Measurements from ENCODE around the gene BRME1. TPM values are rescaled to one million over a fixed set of nuclear protein-coding genes. Genes with fewer than 3 reads are reported as not detected.
A peak's percentile ranks its signal among the peaks of the same experiment; 100 is the strongest.

Gene BRME1
- total and polyA plus RNA-seq, 2 experiments from 2014 or later: 2.2 to 3.2 TPM

GRCh38 chr19:13866463-13867046 lies 39.4 kb downstream of the BRME1 start:
- WGBS (ENCODE audit: low lambda C conversion rate, missing lambda C conversion rate): 84% methylated on average over 15 of the region's 15 CpGs

GRCh38 chr19:13865571-13866462 lies 40.1 kb downstream of the BRME1 start:
- no peaks in the 10 kb centered on the region for H4K20me1 ChIP-seq (ENCODE audit: insufficient read depth, poor library complexity, severe bottlenecking)
- H3K36me3 ChIP-seq (replicated peaks; ENCODE audit: insufficient read depth, low read depth): no peaks in the 10 kb centered on the region
- peaks cover 20% of the 10 kb centered on the region for H3K4me1 ChIP-seq (ENCODE audit: insufficient read depth)
- no peak for TF ChIP-seq EZH2phosphoT487 (IDR thresholded peaks at IDR 0.05; ENCODE audit: low read depth, severe bottlenecking, unreplicated experiment)
- no peak for TF ChIP-seq CTCF (IDR thresholded peaks at IDR 0.05; ENCODE audit: poor library complexity)
- no peak for TF ChIP-seq EZH2 (IDR thresholded peaks at IDR 0.05; ENCODE audit: borderline replicate concordance)
- H3K4me2 ChIP-seq: peak overlapping the region; percentile 96
- WGBS (ENCODE audit: low lambda C conversion rate, missing lambda C conversion rate): 7% methylated on average over 28 of the region's 82 CpGs
- peak overlapping the region; percentile 92 for H3K4me3 ChIP-seq
- H3K9me2 ChIP-seq (replicated peaks; ENCODE audit: insufficient read depth): no peaks in the 10 kb centered on the region
- DNase-seq (ENCODE audit: low spot score): no peak
- H3K27ac ChIP-seq: peak overlapping the region; percentile 34
- peak overlapping the region; percentile 73 for H2AFZ ChIP-seq
- H3K9me3 ChIP-seq (ENCODE audit: low read depth): no peaks in the 10 kb centered on the region
- H3K79me2 ChIP-seq: peaks cover 5% of the 10 kb centered on the region
- H3K27me3 ChIP-seq: no peaks in the 10 kb centered on the region

More at GRCh38 chr19:13866463-13867046, 39.4 kb downstream of the BRME1 start:
- H3K27ac ChIP-seq: peak overlapping the region; percentile 34
- no peaks in the 10 kb centered on the region for H3K9me2 ChIP-seq (replicated peaks; ENCODE audit: insufficient read depth)
- no peaks in the 10 kb centered on the region for H3K36me3 ChIP-seq (replicated peaks; ENCODE audit: insufficient read depth, low read depth)
- peak overlapping the region; percentile 96 for H3K4me2 ChIP-seq
- H2AFZ ChIP-seq: no peak overlapping the region
- peaks cover 5% of the 10 kb centered on the region for H3K79me2 ChIP-seq
- H3K4me1 ChIP-seq (ENCODE audit: insufficient read depth): peaks cover 14% of the 10 kb centered on the region
- no peaks in the 10 kb centered on the region for H3K9me3 ChIP-seq (ENCODE audit: low read depth)
- H4K20me1 ChIP-seq (ENCODE audit: insufficient read depth, poor library complexity, severe bottlenecking): no peaks in the 10 kb centered on the region
- no peak for TF ChIP-seq EZH2 (IDR thresholded peaks at IDR 0.05; ENCODE audit: borderline replicate concordance)
- TF ChIP-seq CTCF (IDR thresholded peaks at IDR 0.05; ENCODE audit: poor library complexity): no peak
- TF ChIP-seq EZH2phosphoT487 (IDR thresholded peaks at IDR 0.05; ENCODE audit: low read depth, severe bottlenecking, unreplicated experiment): no peak
- peak overlapping the region; percentile 92 for H3K4me3 ChIP-seq
- no peaks in the 10 kb centered on the region for H3K27me3 ChIP-seq
- DNase-seq (ENCODE audit: low spot score): peak; percentile 1

- H3K27me3 ChIP-seq: no peaks in the 10 kb centered on the region
- WGBS (ENCODE audit: low lambda C conversion rate, missing lambda C conversion rate): 28% methylated on average over 17 of the region's 113 CpGs
- TF ChIP-seq EZH2 (IDR thresholded peaks at IDR 0.05; ENCODE audit: borderline replicate concordance) (no peak), EZH2phosphoT487 (IDR thresholded peaks at IDR 0.05; ENCODE audit: low read depth, severe bottlenecking, unreplicated experiment) (no peak), CTCF (IDR thresholded peaks at IDR 0.05; ENCODE audit: poor library complexity) (no peak)
- H2AFZ ChIP-seq: no peak overlapping the region
- H3K79me2 ChIP-seq: peaks cover 5% of the 10 kb centered on the region
- peaks cover 20% of the 10 kb centered on the region for H3K4me1 ChIP-seq (ENCODE audit: insufficient read depth)
- peak; percentile 27 for DNase-seq (ENCODE audit: low spot score)
- peak overlapping the region; percentile 96 for H3K4me2 ChIP-seq
- no peaks in the 10 kb centered on the region for H3K9me3 ChIP-seq (ENCODE audit: low read depth)
- H3K36me3 ChIP-seq (replicated peaks; ENCODE audit: insufficient read depth, low read depth): no peaks in the 10 kb centered on the region
- no peaks in the 10 kb centered on the region for H3K9me2 ChIP-seq (replicated peaks; ENCODE audit: insufficient read depth)
- H3K27ac ChIP-seq: peak overlapping the region; percentile 65
- peak overlapping the region; percentile 92 for H3K4me3 ChIP-seq
- no peaks in the 10 kb centered on the region for H4K20me1 ChIP-seq (ENCODE audit: insufficient read depth, poor library complexity, severe bottlenecking)
Observed at GRCh38 chr19:13864667-13865570, 41.0 kb downstream of the BRME1 start.
